Neural progenitor cell (in vitro differentiated cells): ENCODE measurements around the gene TRIM3. TPM values are rescaled to one million over a fixed set of nuclear protein-coding genes. Genes with fewer than 3 reads are reported as not detected.

Experiments
- DNase-seq: peaks from one replicate; pipeline ENCODE4 v3.0.0-alpha.2; 2016; ENCODE audit warnings: low spot score
- H2AFZ ChIP-seq: fragments of 200-600 bp; sonication (generic); replicated peaks from 2 replicates; pipeline ENCODE4 v1.6.1; 2016; ENCODE audit warnings: antibody characterized with exemption
- H3F3A ChIP-seq: fragments of 200-600 bp; sonication (generic); 2 replicates; pipeline ENCODE4 v1.6.1; 2016; ENCODE audit warnings: antibody characterized with exemption, low read depth
- H3K27ac ChIP-seq: fragments of 200-600 bp; sonication (generic); 2 replicates; pipeline ENCODE4 v1.5.1; 2016; ENCODE audit warnings: mild to moderate bottlenecking
- H3K27me3 ChIP-seq: fragments of 200-600 bp; sonication (generic); 2 replicates; pipeline ENCODE4 v1.6.1; 2016; ENCODE audit warnings: mild to moderate bottlenecking, moderate library complexity
- H3K36me3 ChIP-seq: fragments of 200-600 bp; sonication (generic); 2 replicates; pipeline ENCODE4 v1.5.1; 2016
- H3K4me1 ChIP-seq: fragments of 200-600 bp; sonication (generic); 2 replicates; pipeline ENCODE4 v1.6.1; 2016; ENCODE audit warnings: mixed run types
- H3K4me2 ChIP-seq: fragments of 200-600 bp; sonication (generic); 2 replicates; pipeline ENCODE4 v1.6.1; 2016
- H3K4me3 ChIP-seq: fragments of 200-600 bp; sonication (generic); 2 replicates; pipeline ENCODE4 v1.5.1; 2016
- H3K79me2 ChIP-seq: fragments of 200-600 bp; sonication (generic); 2 replicates; pipeline ENCODE4 v1.6.1; 2016; ENCODE audit warnings: low read depth
- H3K9ac ChIP-seq: fragments of 200-600 bp; sonication (generic); 2 replicates; pipeline ENCODE4 v1.6.1; 2016
- H3K9me3 ChIP-seq: fragments of 200-600 bp; sonication (generic); 2 replicates; pipeline ENCODE4 v1.5.1; 2016; ENCODE audit warnings: low read depth
- H4K20me1 ChIP-seq: fragments of 200-600 bp; sonication (generic); 2 replicates; pipeline ENCODE4 v1.6.1; 2016; ENCODE audit warnings: low read depth
- H3K27ac Mint-ChIP-seq: 3 replicates; pipeline ENCODE4 v1.8.0; 2021; ENCODE audit warnings: mixed read lengths
- H3K27me3 Mint-ChIP-seq: 2 replicates; pipeline ENCODE4 v1.8.0; 2022; ENCODE audit warnings: low read depth, mild to moderate bottlenecking, inconsistent platforms, moderate library complexity, mixed read lengths; ENCODE audit not compliant: insufficient read depth
- H3K36me3 Mint-ChIP-seq: 3 replicates; pipeline ENCODE4 v1.8.0; 2021; ENCODE audit warnings: mixed read lengths
- H3K4me1 Mint-ChIP-seq: 3 replicates; pipeline ENCODE4 v1.8.0; 2021; ENCODE audit warnings: mixed read lengths
- H3K4me3 Mint-ChIP-seq: 3 replicates; pipeline ENCODE4 v1.8.0; 2021; ENCODE audit warnings: mild to moderate bottlenecking, moderate library complexity, mixed read lengths
- H3K9me3 Mint-ChIP-seq: 3 replicates; pipeline ENCODE4 v1.8.0; 2020; ENCODE audit warnings: mixed read lengths
- EZH2 ChIP-seq: fragments of 200-600 bp; sonication (generic); IDR thresholded peaks from 2 replicates; pipeline ENCODE4 v1.6.1; 2017; ENCODE audit warnings: antibody characterized with exemption, mild to moderate bottlenecking, moderate library complexity
- EZH2phosphoT487 ChIP-seq: fragments of 200-600 bp; sonication (generic); IDR thresholded peaks from 2 replicates; pipeline ENCODE4 v1.6.1; 2017; ENCODE audit warnings: antibody characterized with exemption
- total RNA-seq: library from RNA; depleted of rRNA; stranded (reverse); fragments of >200 nt; gene quantifications from 2 replicates; pipeline ENCODE4 v1.2.3, GENCODE V29; 2015; ENCODE audit warnings: low replicate concordance
- TF ChIP-seq, protein P1 (sequence below): fragments of 200-600 bp; sonication (generic); IDR thresholded peaks from 2 replicates; pipeline ENCODE4 v1.5.1; 2017; ENCODE audit warnings: antibody characterized with exemption, mild to moderate bottlenecking

TRIM3 gene
- total RNA-seq, 1 donor from 2014 or later: 16.1 TPM

DNA sequence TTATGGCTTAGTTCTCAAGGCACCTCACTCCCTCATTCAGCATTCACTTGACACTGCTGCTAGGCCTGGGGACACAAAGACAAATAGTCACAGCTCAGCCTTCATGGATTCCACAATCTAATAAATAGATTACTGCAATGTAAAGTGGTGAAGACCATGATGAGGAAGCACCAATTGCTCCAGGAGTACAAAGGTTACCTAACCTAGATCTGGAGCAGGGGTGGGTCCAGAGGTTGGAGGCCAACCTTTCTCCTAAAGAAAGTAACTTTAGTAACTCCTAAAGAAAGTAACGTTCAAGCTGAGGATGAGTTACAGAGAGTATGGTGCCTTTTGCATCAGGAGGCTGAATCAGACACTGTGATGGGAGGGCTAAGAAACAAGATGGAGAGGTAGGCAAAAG, 4.1 kb downstream of the TRIM3 start:
- H2AFZ ChIP-seq: peak overlapping the region; percentile 83
- H3K27me3 Mint-ChIP-seq: peaks cover 4% of the 10 kb centered on the region

DNA sequence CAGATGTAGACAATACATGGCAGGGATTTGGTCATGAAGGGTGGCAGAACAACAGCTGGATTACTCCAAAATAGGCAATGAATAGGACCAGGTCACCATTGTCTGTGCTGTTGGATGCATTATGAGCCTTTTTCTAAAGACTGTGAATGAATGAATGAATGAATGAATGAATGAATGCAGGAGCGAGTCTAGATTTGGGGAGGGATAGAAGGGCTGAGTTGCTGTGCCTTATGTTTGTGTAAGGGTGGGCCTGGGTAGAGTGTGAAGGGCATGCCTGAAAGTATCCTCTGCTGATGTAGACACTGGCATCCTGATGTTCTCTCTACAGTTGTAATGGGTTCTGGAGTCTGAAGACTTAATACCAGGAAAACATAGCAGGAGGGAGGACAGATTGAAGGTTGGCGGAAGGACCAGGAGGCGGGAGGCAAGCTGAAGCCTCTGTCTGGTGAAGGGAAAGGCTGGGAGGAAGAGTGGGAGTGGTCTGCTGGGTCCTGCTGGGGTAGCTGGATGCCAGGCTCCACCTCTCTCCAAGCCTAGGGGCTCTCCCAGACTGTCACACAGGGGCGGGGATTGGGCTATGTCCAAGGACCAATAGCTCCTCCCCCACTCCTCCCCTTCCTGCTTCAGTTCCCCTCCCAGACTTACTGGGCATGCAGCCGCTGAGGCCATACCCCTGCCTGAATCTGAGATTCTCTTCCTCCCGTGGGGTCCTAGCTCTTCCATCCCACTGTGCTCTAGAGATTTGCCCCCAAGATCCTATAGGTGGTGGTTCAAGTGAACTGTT, 4.8 kb downstream of the TRIM3 start:
- Histone ChIP-seq H3K9ac (no peak overlapping the region), H3K27me3 (no peaks in the 10 kb centered on the region), H3K4me1 (peaks cover 13% of the 10 kb centered on the region), H3K9me3 (no peaks in the 10 kb centered on the region), H3K4me3 (no peak overlapping the region), H2AFZ (peak overlapping the region; percentile 83), H4K20me1 (no peaks in the 10 kb centered on the region), H3F3A (peaks cover 17% of the 10 kb centered on the region), H3K79me2 (peaks cover 11% of the 10 kb centered on the region), H3K27ac (no peak overlapping the region), H3K4me2 (peak overlapping the region; percentile 66), H3K36me3 (no peaks in the 10 kb centered on the region)
- no peaks in the 10 kb centered on the region for H3K9me3 Mint-ChIP-seq
- peaks cover 2% of the 10 kb centered on the region for H3K27me3 Mint-ChIP-seq
- DNase-seq: peak; percentile 98
- no peak overlapping the region for H3K4me3 Mint-ChIP-seq
- H3K4me1 Mint-ChIP-seq: peaks cover 12% of the 10 kb centered on the region
- TF ChIP-seq EZH2: no peak
- TF ChIP-seq, protein P1, sequence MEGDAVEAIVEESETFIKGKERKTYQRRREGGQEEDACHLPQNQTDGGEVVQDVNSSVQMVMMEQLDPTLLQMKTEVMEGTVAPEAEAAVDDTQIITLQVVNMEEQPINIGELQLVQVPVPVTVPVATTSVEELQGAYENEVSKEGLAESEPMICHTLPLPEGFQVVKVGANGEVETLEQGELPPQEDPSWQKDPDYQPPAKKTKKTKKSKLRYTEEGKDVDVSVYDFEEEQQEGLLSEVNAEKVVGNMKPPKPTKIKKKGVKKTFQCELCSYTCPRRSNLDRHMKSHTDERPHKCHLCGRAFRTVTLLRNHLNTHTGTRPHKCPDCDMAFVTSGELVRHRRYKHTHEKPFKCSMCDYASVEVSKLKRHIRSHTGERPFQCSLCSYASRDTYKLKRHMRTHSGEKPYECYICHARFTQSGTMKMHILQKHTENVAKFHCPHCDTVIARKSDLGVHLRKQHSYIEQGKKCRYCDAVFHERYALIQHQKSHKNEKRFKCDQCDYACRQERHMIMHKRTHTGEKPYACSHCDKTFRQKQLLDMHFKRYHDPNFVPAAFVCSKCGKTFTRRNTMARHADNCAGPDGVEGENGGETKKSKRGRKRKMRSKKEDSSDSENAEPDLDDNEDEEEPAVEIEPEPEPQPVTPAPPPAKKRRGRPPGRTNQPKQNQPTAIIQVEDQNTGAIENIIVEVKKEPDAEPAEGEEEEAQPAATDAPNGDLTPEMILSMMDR: no peak
- TF ChIP-seq EZH2phosphoT487: no peak
- no peaks in the 10 kb centered on the region for H3K36me3 Mint-ChIP-seq
- H3K27ac Mint-ChIP-seq: no peak overlapping the region

More for the DNA sequence above, 4.1 kb downstream of the TRIM3 start:
- H4K20me1 ChIP-seq: no peaks in the 10 kb centered on the region
- DNase-seq: no peak
- no peaks in the 10 kb centered on the region for H3K36me3 Mint-ChIP-seq
- no peak overlapping the region for H3K27ac ChIP-seq
- H3K4me3 ChIP-seq: no peak overlapping the region
- no peaks in the 10 kb centered on the region for H3K27me3 ChIP-seq
- H3K4me2 ChIP-seq: peak overlapping the region; percentile 66
- H3K9me3 ChIP-seq: no peaks in the 10 kb centered on the region
- no peak overlapping the region for H3K9ac ChIP-seq
- H3K36me3 ChIP-seq: no peaks in the 10 kb centered on the region
- H3K9me3 Mint-ChIP-seq: no peaks in the 10 kb centered on the region
- H3K4me1 ChIP-seq: peaks cover 13% of the 10 kb centered on the region
- peaks cover 24% of the 10 kb centered on the region for H3F3A ChIP-seq
- H3K27ac Mint-ChIP-seq: no peak overlapping the region
- peaks cover 16% of the 10 kb centered on the region for H3K4me1 Mint-ChIP-seq
- TF ChIP-seq EZH2phosphoT487 (no peak), EZH2 (no peak)
- TF ChIP-seq, protein P1: no peak
- H3K79me2 ChIP-seq: peaks cover 11% of the 10 kb centered on the region
- H3K4me3 Mint-ChIP-seq: no peak overlapping the region

DNA sequence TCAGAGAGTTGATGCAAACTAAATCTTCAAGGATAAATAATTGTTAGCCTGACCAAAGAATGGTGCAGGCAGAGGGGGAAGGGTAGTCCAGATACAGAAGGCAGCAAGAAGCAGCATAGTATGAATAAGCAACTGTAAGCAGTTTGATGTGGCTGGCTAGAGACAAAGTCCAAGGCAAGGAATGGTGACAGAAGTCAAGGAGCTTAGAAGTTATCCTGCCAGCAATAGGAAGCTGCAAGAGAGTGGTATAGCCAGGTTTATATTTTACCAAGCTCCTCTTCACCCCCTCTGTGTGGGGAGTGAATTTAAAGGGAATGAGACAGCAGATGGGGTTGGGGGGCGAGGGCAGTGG, 14.7 kb downstream of the TRIM3 start:
- Histone ChIP-seq H4K20me1 (no peaks in the 10 kb centered on the region), H3K27me3 (no peaks in the 10 kb centered on the region), H3K27ac (no peak overlapping the region), H3K36me3 (no peaks in the 10 kb centered on the region), H3K79me2 (no peaks in the 10 kb centered on the region), H3K4me3 (no peak overlapping the region), H3K9me3 (no peaks in the 10 kb centered on the region), H2AFZ (no peak overlapping the region), H3F3A (no peaks in the 10 kb centered on the region), H3K9ac (no peak overlapping the region), H3K4me1 (no peaks in the 10 kb centered on the region), H3K4me2 (no peak overlapping the region)
- Mint-ChIP-seq H3K4me1 (no peaks in the 10 kb centered on the region), H3K36me3 (peaks cover 7% of the 10 kb centered on the region), H3K9me3 (no peaks in the 10 kb centered on the region), H3K4me3 (no peak overlapping the region), H3K27ac (no peak overlapping the region), H3K27me3 (no peaks in the 10 kb centered on the region)
- TF ChIP-seq EZH2phosphoT487 (no peak), EZH2 (no peak)
- TF ChIP-seq, protein P1: no peak
- no peak for DNase-seq
